GM19324 (cell line): ENCODE measurements around the gene GPX1.
"Not testable (repeated sequence)": the region's sequence is repeated elsewhere in the genome, so short reads cannot be mapped to it uniquely, and the experiment has no call there.

Source experiments
- ATAC-seq: cut with Tn5 transposase; IDR thresholded peaks from one replicate; pipeline ENCODE4 v1.9.1; 2021; ENCODE audit warnings: mild to moderate bottlenecking, moderate library complexity; ENCODE audit not compliant: unreplicated experiment, low FRiP score

The GPX1 gene

GRCh38 chr3:49358884-49359225 is 702 bp upstream of the GPX1 start:
- ATAC-seq: no peak

DNA sequence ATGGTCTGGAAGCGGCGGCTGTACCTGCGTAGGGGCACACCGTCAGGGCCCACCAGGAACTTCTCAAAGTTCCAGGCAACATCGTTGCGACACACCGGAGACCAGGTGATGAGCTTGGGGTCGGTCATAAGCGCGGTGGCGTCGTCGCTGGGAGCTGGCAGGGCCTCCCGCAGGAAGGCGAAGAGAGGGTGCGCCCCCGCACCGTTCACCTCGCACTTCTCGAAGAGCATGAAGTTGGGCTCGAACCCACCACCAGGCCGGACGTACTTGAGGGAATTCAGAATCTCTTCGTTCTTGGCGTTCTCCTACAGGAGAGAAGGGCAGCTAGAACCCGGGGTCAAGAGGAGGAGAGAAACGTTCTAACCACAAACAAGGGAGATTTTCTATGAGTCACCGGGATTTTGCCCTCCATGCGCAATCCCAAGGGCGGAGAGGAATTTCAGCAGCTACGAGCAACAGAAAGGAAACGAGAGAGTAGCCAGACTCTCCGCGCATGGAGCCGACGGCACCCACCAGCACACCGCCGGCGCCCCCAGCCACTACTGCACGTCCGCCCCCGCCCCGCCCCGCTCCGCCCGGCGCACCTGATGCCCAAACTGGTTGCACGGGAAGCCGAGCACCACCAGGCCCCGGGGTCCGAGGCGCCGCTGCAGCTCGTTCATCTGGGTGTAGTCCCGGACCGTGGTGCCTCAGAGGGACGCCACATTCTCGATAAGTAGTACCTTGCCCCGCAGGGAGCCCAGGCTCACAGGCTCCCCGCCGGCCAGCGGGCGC is 523 bp downstream of the GPX1 start:
- peak; percentile 17 for ATAC-seq

- ATAC-seq: not testable (repeated sequence)
Observed at GRCh38 chr3:49357095-49357442, 1.1 kb downstream of the GPX1 start.

- ATAC-seq: no peak
Observed at GRCh38 chr3:49352890-49353421, 5.2 kb downstream of the GPX1 start.

GRCh38 chr3:49352281-49352680 is 5.9 kb downstream of the GPX1 start:
- ATAC-seq: no peak

GRCh38 chr3:49351521-49352011 is 6.6 kb downstream of the GPX1 start:
- no peak for ATAC-seq

GRCh38 chr3:49349348-49350114 is 8.6 kb downstream of the GPX1 start:
- ATAC-seq: no peak

GRCh38 chr3:49348361-49348760 is 9.8 kb downstream of the GPX1 start:
- ATAC-seq: not testable (repeated sequence)

GRCh38 chr3:49346797-49347251 is 11.3 kb downstream of the GPX1 start:
- ATAC-seq: no peak

DNA sequence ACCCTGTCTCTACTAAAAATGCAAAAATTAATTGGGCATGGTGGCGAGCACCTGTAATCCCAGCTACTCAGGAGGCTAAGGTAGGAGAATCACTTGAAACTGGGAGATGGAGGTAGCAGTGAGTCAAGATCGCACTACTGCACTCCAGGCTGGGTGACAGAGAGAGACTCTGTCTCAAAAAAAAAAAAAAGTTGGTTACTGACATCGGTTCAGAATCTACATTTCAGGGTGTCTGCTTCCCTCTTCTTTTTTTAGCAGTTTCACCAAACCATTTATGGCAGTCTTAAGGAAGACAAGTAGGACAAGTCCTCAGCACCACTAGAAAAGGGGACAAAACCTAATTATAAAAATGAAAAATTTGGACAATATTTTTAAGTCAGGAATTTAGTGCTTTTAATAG is 15.0 kb downstream of the GPX1 start:
- no peak for ATAC-seq

GRCh38 chr3:49341996-49342395 is 16.2 kb downstream of the GPX1 start:
- ATAC-seq: no peak

DNA sequence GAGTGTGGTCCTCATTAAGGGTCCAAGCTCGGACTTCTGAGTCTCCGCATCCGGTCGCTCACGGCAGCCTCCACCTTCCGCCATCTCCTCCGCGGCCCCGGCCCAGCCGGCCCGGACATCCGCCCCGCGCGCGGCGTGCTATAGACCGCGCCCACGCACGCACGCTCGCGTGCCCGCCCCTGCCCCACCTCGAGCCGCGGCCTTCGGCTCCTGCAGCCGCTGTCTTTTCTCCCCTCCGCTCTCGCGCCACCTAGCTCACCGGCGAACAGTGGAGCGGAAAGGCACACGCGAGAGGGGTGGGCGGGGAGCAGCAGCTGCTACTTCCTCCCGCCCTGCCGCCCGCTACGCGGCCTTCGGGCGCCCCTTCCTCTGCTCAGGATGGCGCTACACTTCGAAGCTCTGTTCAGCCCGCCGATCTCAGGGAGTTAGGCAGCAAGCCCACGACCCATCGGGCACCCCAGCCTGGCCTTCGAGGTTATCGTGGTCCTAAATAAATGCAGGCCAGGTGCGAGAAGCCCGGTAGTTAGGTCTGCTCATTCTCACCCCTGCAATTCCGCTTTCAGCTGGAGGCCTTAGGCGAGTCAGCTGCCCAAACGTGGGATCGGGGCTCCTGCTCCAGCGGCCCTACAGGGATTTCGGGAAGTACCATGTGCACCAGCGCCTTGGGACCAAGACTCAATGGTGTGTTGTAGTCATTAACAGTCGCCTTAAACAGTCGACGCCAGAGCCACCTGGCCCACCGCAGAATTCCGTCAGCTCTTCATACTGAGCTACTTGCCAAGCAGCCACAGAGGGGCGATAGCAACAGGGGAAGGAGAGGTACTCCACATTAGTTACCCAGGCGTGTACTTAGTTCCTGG is 18.0 kb downstream of the GPX1 start, which contains the start of gene USP4:
USP4 (minus strand) TSS at position 113 of the 860 bp plus-strand sequence; CDS start at position 84, 29 bp downstream.
- peak; percentile 88 for ATAC-seq

DNA sequence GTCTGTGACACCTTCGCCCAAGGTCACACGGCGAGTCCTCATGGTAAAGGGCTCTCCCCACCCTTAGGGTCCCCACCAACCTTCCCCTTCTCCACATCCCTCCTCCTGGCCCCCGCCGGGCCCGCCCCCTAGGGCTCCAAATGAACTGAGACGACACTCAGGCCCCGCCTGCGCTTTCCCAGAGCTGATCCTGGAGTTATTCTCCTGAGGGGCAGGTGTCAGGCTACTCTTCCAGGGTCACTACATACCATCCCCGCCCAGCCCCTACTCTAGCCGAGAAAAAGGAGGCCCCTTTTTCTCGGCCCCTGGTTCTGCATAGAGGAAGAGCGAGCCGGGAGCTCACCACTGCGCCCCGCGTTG is 18.6 kb downstream of the GPX1 start:
- peak; percentile 17 for ATAC-seq

DNA sequence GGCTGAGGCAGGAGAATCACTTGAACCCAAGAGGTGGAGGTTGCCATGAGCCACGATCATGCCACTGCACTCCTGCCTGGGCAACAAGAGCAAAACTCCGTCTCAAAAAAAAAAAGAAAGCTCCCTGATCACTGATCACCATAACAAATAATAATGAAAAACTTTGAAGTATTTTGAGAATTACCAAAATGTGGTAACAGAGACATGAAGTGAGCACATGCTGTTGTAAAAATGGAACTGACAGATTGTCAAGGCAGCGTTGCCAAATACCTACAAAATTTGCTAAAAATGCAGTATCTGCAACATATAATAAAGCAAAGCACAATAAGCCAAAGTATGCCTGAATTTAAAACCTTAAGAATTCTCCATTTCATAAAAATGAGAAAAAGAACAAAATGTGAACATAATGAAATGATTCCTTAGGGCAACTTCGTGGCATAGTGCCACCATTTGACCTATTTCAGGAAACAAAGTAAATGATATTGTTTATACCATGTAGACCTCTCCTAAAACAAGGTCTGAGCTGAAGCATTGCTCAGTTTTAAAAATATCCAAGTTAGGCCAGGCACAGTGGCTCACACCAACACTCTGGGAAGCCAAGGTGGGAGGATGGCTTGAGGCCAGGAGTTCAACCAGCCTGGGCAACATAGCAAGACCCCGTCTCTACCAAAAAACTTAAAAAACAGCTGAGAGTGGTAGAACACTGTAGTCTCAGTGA is 24.1 kb downstream of the GPX1 start:
- ATAC-seq: no peak

DNA sequence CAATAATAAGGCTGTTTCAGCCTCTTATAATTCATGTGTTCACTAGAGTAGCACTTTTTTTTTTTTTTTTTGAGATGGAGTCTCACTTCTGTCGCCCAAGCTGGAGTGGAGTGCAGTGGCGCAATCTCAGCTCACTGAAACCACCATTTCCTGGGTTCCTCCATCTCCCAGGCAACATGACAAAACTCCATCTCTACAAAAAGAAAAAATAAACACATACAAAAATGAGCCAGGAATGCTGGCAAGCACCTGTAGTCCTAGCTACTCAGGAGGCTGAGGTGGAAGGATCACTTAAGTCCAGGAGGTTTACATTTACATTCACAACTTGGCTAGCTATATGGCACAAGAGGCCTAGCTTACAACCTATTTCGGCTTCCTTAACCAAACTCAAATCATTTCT is 25.1 kb downstream of the GPX1 start:
- ATAC-seq: no peak

- no peak for ATAC-seq
Observed at GRCh38 chr3:49329186-49329585, 29.0 kb downstream of the GPX1 start.

DNA sequence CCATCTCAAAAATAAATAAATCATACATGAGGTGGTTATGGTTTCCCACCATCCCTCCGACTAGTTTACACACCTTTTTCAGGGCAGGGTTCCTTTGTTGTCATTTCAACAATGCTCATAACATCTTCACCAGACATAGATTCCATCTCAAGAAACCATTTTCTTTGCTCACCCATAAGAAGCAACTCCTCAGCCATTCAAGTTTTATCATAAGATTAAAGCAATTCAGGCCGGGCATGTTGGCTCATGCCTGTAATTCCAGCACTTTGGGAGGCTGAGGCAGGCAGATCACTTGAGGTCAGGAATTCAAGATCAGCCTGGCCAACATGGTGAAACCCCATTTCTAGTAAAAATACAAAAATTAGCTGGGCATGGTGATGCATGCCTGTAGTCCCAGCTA is 29.8 kb downstream of the GPX1 start:
- not testable (repeated sequence) for ATAC-seq

DNA sequence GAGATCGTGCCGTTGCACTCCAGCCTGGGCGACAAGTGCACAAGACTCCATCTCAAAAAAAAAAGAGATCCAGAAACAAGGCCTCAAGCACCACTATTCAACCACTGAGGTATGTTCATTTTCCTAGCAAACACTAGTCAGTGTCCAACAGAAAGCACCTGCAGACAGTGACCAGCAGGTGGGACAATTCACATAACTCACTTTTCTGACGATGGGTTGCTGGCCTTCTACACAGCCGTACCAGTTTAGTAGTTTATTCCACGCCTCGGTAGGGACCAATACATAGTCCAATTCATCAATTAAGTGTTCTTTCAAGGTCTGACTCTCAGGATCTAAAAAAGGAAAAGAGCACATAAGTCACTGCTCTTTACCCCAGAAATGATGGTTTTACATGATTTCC is 30.7 kb downstream of the GPX1 start:
- ATAC-seq: no peak

DNA sequence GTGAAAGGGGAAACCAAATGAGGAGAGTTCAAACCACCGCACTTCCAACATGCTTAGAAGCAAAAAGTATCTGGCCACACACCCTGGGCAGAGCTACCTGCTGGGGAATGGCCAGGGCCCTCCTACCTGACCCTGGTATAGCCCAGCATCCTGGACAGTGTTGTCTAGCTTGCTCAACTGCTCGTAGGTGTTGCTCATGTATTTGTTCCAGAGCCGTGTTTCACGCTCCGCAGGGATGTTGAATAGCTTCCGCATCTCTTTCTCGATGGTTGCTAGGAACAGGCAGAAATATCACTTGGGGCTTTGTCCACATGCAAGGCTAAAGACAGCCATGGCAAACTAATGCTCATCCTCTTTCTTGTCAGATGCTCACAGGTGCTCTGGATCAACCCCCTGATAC is 33.4 kb downstream of the GPX1 start:
- no peak for ATAC-seq
